Measurements from ENCODE around the gene CYB5RL. TPM values are rescaled to one million over a fixed set of nuclear protein-coding genes. Genes with fewer than 3 reads are reported as not detected.
"Not testable (repeated sequence)": the region's sequence is repeated elsewhere in the genome, so short reads cannot be mapped to it uniquely, and the experiment has no call there.

Gene CYB5RL
- total RNA-seq, 1 experiment from 2014 or later = 7.9 TPM

DNA sequence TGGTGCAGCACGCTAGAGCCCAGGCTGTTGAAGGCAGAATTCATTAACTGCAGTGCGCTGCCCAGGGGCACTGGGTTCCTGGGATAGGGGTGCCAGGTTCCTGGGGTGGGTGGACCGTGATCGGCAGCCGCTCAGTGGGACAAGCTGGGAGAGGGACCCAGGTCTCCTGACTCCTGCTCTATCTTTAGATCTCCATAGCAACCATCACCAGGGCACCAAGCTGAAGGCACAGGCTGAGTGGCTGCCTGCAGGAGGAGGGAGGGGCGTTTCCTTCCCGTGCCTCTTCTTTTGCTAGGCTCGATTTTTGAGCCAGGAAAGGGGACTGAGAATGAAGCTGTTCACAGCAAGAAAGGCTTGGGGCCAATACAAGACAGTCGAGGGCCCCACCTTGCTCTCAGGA lies 26.1 kb downstream of the CYB5RL start:
- Histone ChIP-seq H3K4me3 (ENCODE audit: low read length) (no peak overlapping the region), H3K4me2 (ENCODE audit: low read depth, low read length, poor library complexity, severe bottlenecking) (no peak overlapping the region), H3K9me3 (ENCODE audit: low read length) (no peaks in the 10 kb centered on the region), H3K27me3 (ENCODE audit: low read length) (no peaks in the 10 kb centered on the region), H3K79me2 (ENCODE audit: low read length) (no peaks in the 10 kb centered on the region), H3K4me1 (ENCODE audit: low read length) (no peaks in the 10 kb centered on the region), H3K9me2 (replicated peaks; ENCODE audit: insufficient read depth, low read length) (no peaks in the 10 kb centered on the region), H2AFZ (ENCODE audit: low read length) (no peak overlapping the region), H4K20me1 (ENCODE audit: insufficient read depth, low read depth, low read length) (no peaks in the 10 kb centered on the region), H3K9ac (ENCODE audit: low read length) (no peak overlapping the region), H3K27ac (ENCODE audit: low read length) (no peak overlapping the region), H3K36me3 (ENCODE audit: insufficient read depth, low read length) (no peaks in the 10 kb centered on the region)
- no peak for DNase-seq

DNA sequence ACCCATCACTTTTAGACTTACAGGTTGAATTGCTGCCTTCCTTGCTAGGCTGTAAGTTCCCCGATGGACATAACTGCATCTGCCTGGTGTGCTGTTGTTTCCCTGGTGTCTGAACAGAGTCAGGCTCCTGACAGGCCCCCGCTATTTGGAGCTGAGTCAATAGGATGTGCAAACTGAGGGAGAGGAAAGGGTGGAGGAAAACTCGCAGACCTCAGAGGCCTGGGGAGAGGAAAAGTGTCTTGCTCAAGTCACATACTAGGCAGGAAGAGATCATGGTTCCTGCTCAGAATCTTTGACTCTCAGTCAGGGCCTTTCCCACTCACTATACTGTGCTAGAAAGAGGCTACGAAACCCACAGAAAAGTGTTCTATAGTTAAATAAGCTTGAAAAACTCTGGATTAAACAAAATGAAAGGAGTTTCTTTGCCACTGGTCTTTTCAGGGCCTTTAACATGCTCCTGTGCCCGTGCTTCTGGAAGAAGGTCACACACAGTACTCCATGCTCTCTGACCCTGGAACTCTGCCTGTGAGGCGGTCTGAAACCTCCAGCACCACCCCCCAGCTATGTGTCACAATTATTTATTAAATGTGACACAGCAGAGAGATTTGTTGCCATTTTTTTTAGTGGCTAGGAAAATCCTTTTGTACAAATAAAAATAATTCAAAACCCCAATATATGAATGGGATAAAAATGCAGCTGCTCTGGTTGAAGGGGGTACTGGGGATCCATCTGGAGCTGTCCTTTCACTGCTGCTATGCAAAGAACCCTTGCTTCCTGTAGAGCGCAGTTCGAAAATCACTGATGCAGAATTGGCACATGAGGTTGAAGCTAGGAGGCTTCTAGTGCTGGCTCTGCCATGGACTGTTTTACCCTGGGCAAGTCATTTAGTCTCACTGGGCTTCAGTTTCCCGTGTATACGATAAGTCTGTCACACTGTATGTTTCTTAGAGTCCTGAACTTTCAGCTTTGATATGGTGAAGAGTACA lies 26.9 kb downstream of the CYB5RL start:
- H3K27me3 ChIP-seq (ENCODE audit: low read length) = no peaks in the 10 kb centered on the region
- H3K4me2 ChIP-seq (ENCODE audit: low read depth, low read length, poor library complexity, severe bottlenecking) = no peak overlapping the region
- no peak overlapping the region for H2AFZ ChIP-seq (ENCODE audit: low read length)
- no peak overlapping the region for H3K4me3 ChIP-seq (ENCODE audit: low read length)
- H3K27ac ChIP-seq (ENCODE audit: low read length) = no peak overlapping the region
- H3K36me3 ChIP-seq (ENCODE audit: insufficient read depth, low read length) = no peaks in the 10 kb centered on the region
- DNase-seq = no peak
- H3K9me2 ChIP-seq (replicated peaks; ENCODE audit: insufficient read depth, low read length) = no peaks in the 10 kb centered on the region
- H3K9me3 ChIP-seq (ENCODE audit: low read length) = no peaks in the 10 kb centered on the region
- H3K79me2 ChIP-seq (ENCODE audit: low read length) = no peaks in the 10 kb centered on the region
- H4K20me1 ChIP-seq (ENCODE audit: insufficient read depth, low read depth, low read length) = no peaks in the 10 kb centered on the region
- H3K9ac ChIP-seq (ENCODE audit: low read length) = no peak overlapping the region
- no peaks in the 10 kb centered on the region for H3K4me1 ChIP-seq (ENCODE audit: low read length)

DNA sequence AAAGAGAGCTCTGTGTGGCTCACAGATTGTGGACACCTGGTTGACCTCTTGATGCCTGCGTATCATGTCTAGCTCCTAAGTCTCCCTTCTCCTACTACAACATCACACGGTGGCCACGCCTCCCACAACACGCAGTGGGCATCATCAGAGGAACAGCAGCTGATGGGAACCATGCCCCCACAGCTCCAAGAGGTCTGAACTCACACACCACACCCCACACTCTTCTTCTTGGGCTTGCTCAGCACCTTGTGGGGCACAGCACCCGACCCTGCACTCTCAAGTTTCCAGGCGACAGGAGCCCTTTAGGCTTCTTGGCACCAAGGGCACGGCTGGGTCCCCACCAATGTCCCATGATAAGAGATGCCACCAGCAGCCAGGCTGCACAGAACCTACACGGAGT lies 28.2 kb downstream of the CYB5RL start:
- Histone ChIP-seq H3K27me3 (ENCODE audit: low read length) (no peaks in the 10 kb centered on the region), H3K36me3 (ENCODE audit: insufficient read depth, low read length) (no peaks in the 10 kb centered on the region), H3K9ac (ENCODE audit: low read length) (no peak overlapping the region), H3K4me3 (ENCODE audit: low read length) (no peak overlapping the region), H3K4me1 (ENCODE audit: low read length) (no peaks in the 10 kb centered on the region), H3K27ac (ENCODE audit: low read length) (no peak overlapping the region), H4K20me1 (ENCODE audit: insufficient read depth, low read depth, low read length) (no peaks in the 10 kb centered on the region), H3K9me2 (replicated peaks; ENCODE audit: insufficient read depth, low read length) (no peaks in the 10 kb centered on the region), H3K4me2 (ENCODE audit: low read depth, low read length, poor library complexity, severe bottlenecking) (no peak overlapping the region), H3K9me3 (ENCODE audit: low read length) (no peaks in the 10 kb centered on the region), H3K79me2 (ENCODE audit: low read length) (no peaks in the 10 kb centered on the region), H2AFZ (ENCODE audit: low read length) (no peak overlapping the region)
- no peak for DNase-seq

- Histone ChIP-seq H3K4me3 (ENCODE audit: low read length) (no peak overlapping the region), H3K4me1 (ENCODE audit: low read length) (no peaks in the 10 kb centered on the region), H3K27ac (ENCODE audit: low read length) (no peak overlapping the region), H4K20me1 (ENCODE audit: insufficient read depth, low read depth, low read length) (no peaks in the 10 kb centered on the region), H3K9ac (ENCODE audit: low read length) (no peak overlapping the region), H3K36me3 (ENCODE audit: insufficient read depth, low read length) (no peaks in the 10 kb centered on the region), H3K9me3 (ENCODE audit: low read length) (no peaks in the 10 kb centered on the region), H3K27me3 (ENCODE audit: low read length) (no peaks in the 10 kb centered on the region), H2AFZ (ENCODE audit: low read length) (no peak overlapping the region), H3K4me2 (ENCODE audit: low read depth, low read length, poor library complexity, severe bottlenecking) (no peak overlapping the region), H3K79me2 (ENCODE audit: low read length) (no peaks in the 10 kb centered on the region), H3K9me2 (replicated peaks; ENCODE audit: insufficient read depth, low read length) (no peaks in the 10 kb centered on the region)
- no peak for DNase-seq
These were observed 28.8 kb downstream of the CYB5RL start for GRCh38 chr1:54171016-54171415.

DNA sequence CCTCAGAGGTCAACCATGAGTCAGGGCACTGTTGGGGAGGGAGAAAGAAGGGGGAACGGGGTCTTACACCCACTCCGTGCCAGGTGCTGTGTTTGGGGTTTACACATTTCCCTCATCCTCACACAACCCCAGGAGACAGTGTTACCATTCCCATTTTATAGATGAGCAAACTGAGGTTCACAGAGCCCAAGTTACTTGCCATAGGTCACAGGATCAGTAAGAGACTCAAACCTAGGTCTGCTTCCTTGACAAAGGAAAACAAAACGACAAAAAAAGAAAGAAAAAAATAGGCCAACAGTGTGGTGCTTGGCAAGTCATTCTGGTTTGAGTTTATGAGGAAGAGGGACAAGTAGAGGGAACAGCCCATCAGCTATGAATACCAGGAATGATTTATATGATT lies 30.8 kb downstream of the CYB5RL start:
- H3K4me3 ChIP-seq (ENCODE audit: low read length) = no peak overlapping the region
- H3K4me2 ChIP-seq (ENCODE audit: low read depth, low read length, poor library complexity, severe bottlenecking) = no peak overlapping the region
- H3K79me2 ChIP-seq (ENCODE audit: low read length) = no peaks in the 10 kb centered on the region
- H2AFZ ChIP-seq (ENCODE audit: low read length) = no peak overlapping the region
- no peak for DNase-seq
- no peaks in the 10 kb centered on the region for H3K27me3 ChIP-seq (ENCODE audit: low read length)
- H3K9ac ChIP-seq (ENCODE audit: low read length) = no peak overlapping the region
- H3K9me2 ChIP-seq (replicated peaks; ENCODE audit: insufficient read depth, low read length) = no peaks in the 10 kb centered on the region
- no peak overlapping the region for H3K27ac ChIP-seq (ENCODE audit: low read length)
- H4K20me1 ChIP-seq (ENCODE audit: insufficient read depth, low read depth, low read length) = no peaks in the 10 kb centered on the region
- no peaks in the 10 kb centered on the region for H3K4me1 ChIP-seq (ENCODE audit: low read length)
- H3K9me3 ChIP-seq (ENCODE audit: low read length) = no peaks in the 10 kb centered on the region
- no peaks in the 10 kb centered on the region for H3K36me3 ChIP-seq (ENCODE audit: insufficient read depth, low read length)

DNA sequence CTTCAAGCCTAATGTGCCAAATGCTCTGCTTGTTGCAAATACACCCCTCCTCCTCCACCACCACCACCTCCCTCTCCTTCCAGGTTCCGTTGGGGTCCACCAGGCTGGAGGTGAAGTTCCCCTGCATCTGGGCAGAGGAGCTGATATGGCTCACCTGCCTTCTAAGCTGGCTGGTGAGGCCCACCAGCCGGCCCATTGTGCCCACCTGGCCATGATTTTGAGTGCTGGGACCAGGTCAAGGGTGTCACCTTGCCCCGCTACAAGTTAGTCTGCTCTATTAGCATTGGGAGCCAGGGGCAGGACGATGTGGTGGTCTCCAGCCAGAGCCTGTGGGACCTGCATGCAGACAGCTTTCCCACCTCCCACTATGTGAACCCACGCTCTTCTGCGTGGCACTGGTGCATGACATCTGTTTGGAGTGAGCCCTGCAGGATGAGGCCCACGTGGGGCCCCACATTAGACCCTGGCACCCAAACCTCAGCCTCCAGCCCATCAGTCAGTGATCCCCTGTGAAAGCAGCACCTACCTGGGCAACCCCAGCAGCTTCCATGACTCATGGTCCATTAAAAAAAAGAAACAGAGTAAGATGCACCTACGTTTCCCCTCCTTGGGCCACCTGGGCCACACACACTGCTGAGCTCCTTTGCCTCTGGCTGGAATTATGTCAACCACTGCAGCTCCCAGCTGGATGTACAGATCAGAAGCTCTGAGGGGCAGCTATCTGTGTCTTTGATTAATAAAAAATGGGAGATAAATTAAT lies 31.4 kb downstream of the CYB5RL start:
- H3K4me1 ChIP-seq (ENCODE audit: low read length) = no peaks in the 10 kb centered on the region
- no peak overlapping the region for H2AFZ ChIP-seq (ENCODE audit: low read length)
- DNase-seq = no peak
- H3K9me2 ChIP-seq (replicated peaks; ENCODE audit: insufficient read depth, low read length) = no peaks in the 10 kb centered on the region
- H3K27ac ChIP-seq (ENCODE audit: low read length) = no peak overlapping the region
- H3K9me3 ChIP-seq (ENCODE audit: low read length) = no peaks in the 10 kb centered on the region
- no peaks in the 10 kb centered on the region for H3K79me2 ChIP-seq (ENCODE audit: low read length)
- no peak overlapping the region for H3K9ac ChIP-seq (ENCODE audit: low read length)
- H3K36me3 ChIP-seq (ENCODE audit: insufficient read depth, low read length) = no peaks in the 10 kb centered on the region
- no peak overlapping the region for H3K4me3 ChIP-seq (ENCODE audit: low read length)
- no peaks in the 10 kb centered on the region for H3K27me3 ChIP-seq (ENCODE audit: low read length)
- H3K4me2 ChIP-seq (ENCODE audit: low read depth, low read length, poor library complexity, severe bottlenecking) = no peak overlapping the region
- no peaks in the 10 kb centered on the region for H4K20me1 ChIP-seq (ENCODE audit: insufficient read depth, low read depth, low read length)

- Histone ChIP-seq H4K20me1 (ENCODE audit: insufficient read depth, low read depth, low read length) (no peaks in the 10 kb centered on the region), H3K27me3 (ENCODE audit: low read length) (no peaks in the 10 kb centered on the region), H3K36me3 (ENCODE audit: insufficient read depth, low read length) (no peaks in the 10 kb centered on the region), H3K27ac (ENCODE audit: low read length) (no peak overlapping the region), H3K4me2 (ENCODE audit: low read depth, low read length, poor library complexity, severe bottlenecking) (no peak overlapping the region), H3K9me3 (ENCODE audit: low read length) (no peaks in the 10 kb centered on the region), H2AFZ (ENCODE audit: low read length) (no peak overlapping the region), H3K9me2 (replicated peaks; ENCODE audit: insufficient read depth, low read length) (no peaks in the 10 kb centered on the region), H3K4me3 (ENCODE audit: low read length) (no peak overlapping the region), H3K9ac (ENCODE audit: low read length) (no peak overlapping the region), H3K4me1 (ENCODE audit: low read length) (no peaks in the 10 kb centered on the region), H3K79me2 (ENCODE audit: low read length) (no peaks in the 10 kb centered on the region)
- no peak for DNase-seq
These were observed 32.2 kb downstream of the CYB5RL start for GRCh38 chr1:54167422-54168139.

DNA sequence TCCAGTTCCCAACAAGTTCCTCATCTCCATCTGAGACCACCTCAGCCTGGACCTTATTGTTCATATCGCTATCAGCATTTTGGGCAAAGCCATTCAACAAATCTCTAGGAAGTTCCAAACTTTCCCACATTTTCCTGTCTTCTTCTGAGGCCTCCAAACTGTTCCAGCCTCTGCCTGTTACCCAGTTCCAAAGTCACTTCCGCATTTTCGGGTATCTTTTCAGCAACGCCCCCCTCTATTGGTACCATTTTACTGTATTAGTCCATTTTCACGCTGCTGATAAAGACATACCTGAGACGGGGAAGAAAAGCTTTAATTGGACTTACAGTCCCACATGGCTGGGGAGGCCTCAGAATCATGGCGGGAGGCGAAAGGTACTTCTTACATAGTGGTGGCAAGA lies 33.5 kb downstream of the CYB5RL start:
- not testable (repeated sequence) for H3K9me2 ChIP-seq (replicated peaks; ENCODE audit: insufficient read depth, low read length); H3K79me2 ChIP-seq (ENCODE audit: low read length); H2AFZ ChIP-seq (ENCODE audit: low read length)

More for the DNA sequence above, 33.5 kb downstream of the CYB5RL start:
- not testable (repeated sequence) for H3K4me3 ChIP-seq (ENCODE audit: low read length); H3K27ac ChIP-seq (ENCODE audit: low read length); H4K20me1 ChIP-seq (ENCODE audit: insufficient read depth, low read depth, low read length); H3K9ac ChIP-seq (ENCODE audit: low read length); H3K9me3 ChIP-seq (ENCODE audit: low read length); DNase-seq; H3K4me1 ChIP-seq (ENCODE audit: low read length); H3K36me3 ChIP-seq (ENCODE audit: insufficient read depth, low read length); H3K27me3 ChIP-seq (ENCODE audit: low read length); H3K4me2 ChIP-seq (ENCODE audit: low read depth, low read length, poor library complexity, severe bottlenecking)

Data from Karpas-422 (cell line).